Astrocyte (in vitro differentiated cells and primary cell): ENCODE results near the gene DHRS7.

Experiments
- EZH2 ChIP-seq: IDR thresholded peaks from 2 replicates; pipeline ENCODE4 v1.6.1; 2012; ENCODE audit warnings: mild to moderate bottlenecking, low read length, inconsistent platforms; ENCODE audit not compliant: insufficient read depth
- TF ChIP-seq, protein P1 (sequence below): IDR thresholded peaks from 2 replicates; pipeline ENCODE4 v1.5.1; 2011; ENCODE audit warnings: low read depth, mild to moderate bottlenecking, inconsistent platforms, low read length, moderate library complexity; ENCODE audit not compliant: insufficient read depth

DNA sequence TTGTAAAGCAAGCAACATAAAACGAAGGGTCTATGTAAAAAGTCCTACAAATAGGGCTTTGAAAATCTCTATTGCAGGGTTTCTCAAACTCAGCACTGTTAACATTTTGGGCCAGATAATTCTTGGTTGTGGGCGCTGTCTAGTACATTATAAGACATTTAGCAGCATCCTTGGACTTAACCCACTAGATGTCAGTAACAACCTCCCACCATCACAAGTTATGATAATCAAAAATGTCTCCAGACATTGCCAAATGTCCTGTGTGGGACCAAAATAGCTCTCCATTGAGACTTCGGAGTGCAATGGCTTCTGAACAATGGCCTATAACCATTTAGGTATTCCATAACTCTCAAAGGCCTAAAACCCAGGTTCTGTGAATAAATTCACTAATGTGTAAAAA, 22.9 kb upstream of the DHRS7 start:
- TF ChIP-seq, protein P1, sequence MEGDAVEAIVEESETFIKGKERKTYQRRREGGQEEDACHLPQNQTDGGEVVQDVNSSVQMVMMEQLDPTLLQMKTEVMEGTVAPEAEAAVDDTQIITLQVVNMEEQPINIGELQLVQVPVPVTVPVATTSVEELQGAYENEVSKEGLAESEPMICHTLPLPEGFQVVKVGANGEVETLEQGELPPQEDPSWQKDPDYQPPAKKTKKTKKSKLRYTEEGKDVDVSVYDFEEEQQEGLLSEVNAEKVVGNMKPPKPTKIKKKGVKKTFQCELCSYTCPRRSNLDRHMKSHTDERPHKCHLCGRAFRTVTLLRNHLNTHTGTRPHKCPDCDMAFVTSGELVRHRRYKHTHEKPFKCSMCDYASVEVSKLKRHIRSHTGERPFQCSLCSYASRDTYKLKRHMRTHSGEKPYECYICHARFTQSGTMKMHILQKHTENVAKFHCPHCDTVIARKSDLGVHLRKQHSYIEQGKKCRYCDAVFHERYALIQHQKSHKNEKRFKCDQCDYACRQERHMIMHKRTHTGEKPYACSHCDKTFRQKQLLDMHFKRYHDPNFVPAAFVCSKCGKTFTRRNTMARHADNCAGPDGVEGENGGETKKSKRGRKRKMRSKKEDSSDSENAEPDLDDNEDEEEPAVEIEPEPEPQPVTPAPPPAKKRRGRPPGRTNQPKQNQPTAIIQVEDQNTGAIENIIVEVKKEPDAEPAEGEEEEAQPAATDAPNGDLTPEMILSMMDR, result no peak
- TF ChIP-seq EZH2, result no peak
